COLO829 (cell line): ENCODE data around the gene PRR36.

Experiments used
- DNase-seq: peaks from one replicate; pipeline ENCODE4 v3.0.0; 2012; ENCODE audit warnings: low spot score

Gene PRR36

DNA sequence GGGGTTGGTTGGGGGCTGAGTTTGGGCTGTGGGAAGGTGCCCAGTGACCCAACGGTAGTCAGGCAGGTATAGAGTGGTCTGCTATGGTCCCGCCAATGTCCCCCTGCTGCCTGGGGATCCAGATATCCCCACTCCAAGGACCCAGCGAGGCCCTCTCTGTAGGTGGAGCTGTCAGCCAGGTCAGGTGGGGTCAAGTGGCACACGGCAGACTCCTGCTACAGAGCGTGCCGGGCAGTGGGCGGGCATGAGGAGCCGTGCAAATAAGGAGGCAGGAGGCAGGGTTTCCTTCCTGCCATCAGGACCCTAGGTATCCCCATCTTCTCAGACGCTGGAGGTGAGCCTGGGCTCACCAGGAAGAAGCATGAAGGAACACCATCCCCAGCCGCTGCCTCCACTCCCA lies 29.2 kb downstream of the PRR36 start:
- no peak for DNase-seq

DNA sequence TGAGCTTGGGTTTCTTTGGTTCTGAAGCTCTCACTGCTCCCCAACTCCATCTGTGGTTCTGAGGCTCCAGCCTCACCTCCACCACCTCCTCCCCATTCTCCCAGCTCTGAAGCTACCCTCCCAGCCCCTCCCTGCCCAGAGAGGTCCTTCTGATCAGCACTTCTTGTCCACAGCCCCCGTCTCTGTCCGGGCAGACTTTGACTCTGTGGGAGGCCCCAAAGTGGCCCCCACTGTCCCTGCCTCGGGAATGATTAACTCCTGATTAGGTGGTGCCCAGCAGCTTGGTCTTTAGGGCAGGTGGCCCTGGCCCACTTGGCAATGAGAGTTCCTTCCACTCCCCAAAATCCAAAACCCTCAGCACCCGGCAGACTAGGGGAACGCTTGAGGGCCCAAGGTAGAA lies 29.8 kb downstream of the PRR36 start:
- DNase-seq, result no peak

DNA sequence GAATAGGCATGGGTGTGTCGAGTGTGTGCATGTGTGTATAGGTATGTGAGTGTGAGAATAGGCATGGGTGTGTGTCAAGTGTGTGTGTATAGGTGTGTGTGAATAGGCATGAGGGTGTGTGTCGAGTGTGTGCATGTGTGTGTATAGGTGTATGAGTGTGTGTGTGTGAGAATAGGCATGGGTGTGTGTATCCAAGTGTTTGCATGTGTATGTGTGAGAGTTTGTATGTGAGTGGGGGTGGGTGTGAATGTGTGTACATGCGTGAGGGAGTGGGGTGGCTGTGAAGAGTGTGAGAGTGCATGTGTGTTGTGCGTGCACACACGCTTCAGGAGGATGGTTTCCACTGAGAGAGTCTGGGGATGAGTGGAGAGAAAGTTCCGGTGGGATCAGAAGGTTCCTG lies 30.7 kb downstream of the PRR36 start:
- no peak for DNase-seq

DNA sequence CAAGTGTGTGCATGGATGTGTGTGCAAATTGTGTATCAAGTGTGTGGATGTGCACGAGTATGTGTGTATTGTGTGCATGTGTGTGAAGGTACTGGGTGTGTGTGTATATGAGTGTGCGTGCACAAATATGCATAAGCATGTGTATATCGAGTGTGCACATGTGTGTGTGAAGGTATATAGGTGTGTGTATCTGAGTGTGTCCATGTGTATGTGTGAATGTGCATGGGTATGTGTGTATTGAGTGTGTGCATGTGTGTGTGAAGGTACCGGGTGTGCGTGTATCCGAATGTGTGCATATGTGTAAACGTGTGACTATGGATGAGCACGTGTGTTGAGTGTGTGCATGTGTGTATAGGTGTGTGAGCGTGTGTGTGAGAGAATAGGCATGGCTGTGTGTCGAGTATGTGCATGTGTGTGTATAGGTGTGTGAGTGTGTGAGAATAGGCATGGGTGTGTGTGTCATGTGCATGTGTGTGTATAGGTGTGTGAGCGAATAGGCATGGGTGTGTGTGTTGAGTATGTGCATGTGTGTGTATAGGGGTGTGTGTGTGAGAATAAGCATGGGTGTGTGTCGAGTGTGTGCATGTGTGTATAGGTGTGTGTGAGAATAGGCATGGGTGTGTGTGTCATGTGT lies 31.4 kb downstream of the PRR36 start:
- DNase-seq, result no peak

DNA sequence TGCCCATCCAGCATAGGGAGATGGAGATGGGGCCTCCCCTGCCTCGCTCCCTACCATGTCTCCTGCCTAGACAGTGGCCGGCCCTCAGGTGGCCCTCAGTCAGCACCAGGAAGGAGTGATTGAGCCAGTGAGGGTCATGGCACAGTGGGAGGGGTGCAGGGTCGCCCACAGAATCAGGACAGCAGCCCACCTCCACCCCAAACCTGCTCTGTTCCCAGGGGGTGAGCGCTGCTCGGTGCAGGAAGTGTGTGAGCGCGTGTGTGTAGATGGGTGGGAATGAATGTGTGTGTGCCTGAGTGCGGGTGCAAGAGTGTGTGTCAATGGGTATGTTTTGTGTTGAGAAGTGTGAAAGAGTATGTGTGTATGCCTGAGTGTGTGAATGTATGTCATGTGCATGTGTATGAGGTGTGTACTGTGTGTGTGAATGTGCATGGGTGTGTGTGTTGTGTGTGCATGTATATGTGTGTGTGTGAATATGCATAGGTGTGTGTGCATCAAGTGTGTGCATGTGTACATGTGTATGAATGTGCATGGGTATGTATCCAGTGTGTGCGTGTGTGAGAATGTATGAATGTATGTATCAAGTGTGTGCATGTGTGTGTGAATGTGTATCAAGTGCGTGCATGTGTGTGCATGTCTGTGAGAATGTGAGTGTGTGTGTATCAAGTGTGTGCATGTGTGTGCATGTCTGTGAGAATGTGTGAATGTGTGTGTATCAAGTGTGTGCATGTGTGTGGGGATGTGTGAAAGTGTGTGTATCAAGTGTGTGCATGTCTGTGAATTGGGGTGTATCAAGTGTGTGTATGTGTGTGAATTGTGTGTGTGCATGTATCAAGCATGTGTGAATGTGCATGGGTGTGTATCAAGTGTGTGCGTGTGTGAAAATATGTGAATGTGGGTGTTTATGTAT lies 32.2 kb downstream of the PRR36 start:
- DNase-seq, result no peak

DNA sequence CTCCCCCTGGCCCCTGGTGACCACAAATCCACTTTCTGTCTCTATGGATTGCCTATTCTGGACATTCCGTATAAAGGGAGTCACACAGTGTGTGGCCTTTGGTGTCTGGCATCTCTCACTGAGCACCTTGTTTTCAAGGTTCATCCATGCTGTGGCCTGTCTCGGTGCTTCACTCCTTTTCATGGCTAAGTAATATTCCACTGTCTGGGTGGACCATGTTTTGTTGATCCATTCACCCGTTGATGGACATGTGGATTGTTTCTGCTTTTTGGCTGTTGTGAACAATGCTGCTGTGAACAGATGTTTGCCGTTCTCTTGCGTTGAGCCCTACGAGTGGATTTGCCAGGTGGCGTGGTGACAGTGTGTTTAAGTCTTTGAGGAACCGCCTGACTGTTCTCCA lies 33.6 kb downstream of the PRR36 start:
- DNase-seq, result no peak

DNA sequence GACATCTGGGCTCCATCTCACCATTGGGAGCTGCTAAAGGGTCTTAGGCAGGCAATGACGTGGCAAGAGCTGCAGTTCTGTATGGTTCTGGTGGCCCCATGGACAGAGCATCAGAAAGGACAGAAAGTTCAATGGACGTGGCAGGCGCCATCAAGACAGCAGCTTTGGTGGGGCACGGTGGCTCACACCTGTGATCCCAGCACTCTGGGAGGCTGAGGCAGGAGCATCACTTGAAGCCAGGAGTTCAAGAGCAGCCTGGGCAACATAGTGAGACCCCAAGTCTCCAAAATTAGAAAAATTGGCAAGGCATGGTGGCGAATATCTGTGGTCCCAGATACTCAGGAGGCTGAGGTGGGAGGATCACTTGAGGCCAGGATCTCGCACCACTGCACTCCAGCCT lies 34.7 kb downstream of the PRR36 start:
- DNase-seq, result no peak

DNA sequence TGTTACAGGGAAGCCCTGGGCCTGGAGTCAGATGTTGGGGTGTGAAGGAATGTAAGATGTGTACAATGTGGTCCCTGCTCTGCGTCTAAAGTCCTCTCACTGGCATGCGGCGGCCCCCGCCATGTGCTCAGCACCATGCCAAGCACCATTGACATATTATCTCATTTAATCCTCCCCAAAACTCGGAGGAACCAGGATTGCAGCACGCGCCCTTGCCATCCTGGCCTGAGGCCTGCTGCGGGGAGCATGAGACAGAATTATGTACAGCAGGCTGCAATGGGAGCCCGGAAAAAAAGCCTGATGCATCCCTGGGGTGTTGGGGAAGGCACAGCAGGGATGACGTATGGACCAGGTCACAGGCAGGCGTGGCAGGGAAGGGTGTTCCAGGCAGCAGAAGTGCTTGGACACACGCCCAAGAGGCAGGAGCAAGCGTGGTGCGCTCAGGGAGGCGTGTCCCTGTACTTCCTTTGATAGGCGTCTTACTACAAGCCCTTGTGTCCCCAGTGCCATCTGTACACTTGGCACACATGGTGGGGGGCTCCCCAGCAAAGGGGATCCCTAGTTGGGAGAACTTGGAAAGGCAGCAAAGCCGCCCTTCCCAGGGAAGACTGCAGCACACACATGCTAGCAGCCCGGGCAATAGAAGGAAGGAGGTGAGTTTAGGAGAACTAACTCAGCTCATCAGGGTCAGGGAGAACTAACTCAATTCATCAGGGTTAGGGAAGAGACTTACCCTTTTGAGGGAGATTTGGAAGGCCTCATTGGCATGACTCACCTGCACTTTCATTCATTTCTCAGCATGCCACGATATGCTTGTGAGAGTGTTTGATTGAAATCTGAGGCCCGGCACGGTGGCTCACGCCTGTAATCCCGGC lies 40.7 kb downstream of the PRR36 start:
- DNase-seq, result no peak

DNA sequence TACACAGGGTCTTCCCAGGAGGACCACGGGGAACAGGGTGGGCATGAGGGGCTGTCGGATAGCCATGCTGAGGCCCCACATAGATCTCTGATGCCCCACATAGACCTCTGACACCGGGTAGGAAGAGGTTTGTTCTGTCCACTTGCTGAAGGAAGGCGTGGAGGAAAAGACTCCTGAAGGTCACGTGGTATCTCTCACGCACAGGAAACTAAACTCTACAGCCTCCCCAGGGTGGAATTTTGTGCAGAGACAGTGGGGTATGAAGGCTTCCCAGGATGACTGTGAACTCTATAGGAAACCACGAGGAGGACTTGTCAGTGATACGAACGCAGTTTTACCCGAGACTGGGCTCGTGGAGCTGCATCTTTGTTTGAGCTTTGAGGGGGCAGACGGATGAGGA lies 41.4 kb downstream of the PRR36 start:
- DNase-seq, result no peak

DNA sequence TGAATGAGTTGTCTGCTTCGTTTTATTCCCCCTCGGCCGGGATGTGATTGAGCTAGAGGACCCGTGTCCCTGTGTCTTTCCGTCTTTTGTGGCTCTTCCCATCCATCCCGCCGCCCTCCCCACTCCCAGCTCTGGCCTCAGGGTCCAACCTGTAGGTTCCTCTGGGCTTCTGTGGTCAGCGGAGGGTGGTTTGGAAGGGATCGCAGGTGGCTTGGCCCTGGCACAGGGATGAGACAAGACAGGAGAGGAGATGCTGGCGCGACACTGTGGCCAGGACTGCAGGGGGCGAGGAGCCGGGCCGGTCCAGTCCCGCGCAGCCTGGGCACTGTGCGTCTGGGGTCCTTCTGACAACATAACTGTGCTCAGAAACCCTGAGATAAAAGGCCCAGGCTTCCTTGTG lies 42.2 kb downstream of the PRR36 start:
- DNase-seq, result no peak

DNA sequence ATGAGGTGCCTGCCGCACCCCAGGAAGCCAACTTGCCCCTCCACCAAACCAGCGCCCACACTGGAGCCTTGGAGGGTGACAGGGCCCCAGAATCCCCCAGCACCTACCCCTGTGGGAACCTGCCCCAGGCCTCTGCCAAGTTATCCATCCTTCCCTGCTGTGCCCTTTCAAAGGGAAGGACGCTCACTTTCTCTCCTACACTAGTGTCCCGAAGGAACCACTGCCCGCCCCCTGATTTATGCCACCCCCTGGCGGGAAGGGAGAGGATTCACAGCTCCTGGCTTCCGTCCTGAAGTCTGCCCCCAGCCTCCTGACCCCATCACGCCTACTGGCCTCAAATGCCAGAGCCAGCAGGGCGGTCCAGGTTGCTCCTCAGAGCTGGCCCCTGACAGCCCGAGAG lies 42.7 kb downstream of the PRR36 start:
- peak; percentile 50 for DNase-seq

DNA sequence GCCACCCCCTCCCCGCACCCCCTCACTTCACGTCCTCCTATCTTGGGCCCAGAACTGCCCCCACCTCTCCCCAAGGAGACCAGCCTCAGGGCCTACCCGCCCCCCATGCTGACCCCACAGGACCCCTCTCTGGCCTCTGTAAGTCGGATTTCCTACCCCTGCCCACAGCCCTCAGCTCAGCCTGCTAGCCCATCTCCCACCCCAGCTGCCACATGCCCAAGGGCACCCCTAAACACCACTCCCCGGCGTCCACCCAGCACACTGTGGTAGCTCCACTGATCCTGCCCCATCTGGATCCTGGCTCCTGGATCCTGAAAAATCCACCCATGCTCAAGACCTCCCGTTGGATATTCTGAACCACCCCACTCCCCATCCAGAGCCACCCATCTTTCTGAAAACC lies 43.4 kb downstream of the PRR36 start:
- no peak for DNase-seq

DNA sequence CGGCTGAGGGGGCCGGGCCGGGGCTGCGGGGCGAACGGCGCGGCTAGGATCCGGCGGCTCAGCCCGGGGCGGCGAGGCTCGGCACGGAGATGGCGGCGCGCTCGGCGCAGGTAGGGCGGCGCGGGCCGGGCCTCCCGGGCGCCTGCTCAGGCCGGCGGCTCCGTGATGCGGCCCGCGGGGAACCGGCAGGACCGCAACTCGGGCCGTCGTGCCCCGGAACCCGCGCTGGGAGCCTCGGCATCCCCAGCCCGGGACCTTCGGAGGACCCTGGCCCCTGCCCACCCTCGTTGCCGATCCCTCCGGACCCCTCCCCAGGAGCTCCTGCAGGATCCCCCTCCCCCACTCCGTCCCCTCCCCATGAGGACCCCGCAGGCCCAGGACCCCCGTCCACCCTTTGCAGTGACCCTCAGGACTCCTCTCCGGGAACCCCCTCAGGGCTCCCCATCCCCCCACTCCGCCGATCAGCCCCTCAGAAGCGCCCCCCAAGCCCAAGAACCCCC lies 43.9 kb downstream of the PRR36 start:
- DNase-seq, result no peak

DNA sequence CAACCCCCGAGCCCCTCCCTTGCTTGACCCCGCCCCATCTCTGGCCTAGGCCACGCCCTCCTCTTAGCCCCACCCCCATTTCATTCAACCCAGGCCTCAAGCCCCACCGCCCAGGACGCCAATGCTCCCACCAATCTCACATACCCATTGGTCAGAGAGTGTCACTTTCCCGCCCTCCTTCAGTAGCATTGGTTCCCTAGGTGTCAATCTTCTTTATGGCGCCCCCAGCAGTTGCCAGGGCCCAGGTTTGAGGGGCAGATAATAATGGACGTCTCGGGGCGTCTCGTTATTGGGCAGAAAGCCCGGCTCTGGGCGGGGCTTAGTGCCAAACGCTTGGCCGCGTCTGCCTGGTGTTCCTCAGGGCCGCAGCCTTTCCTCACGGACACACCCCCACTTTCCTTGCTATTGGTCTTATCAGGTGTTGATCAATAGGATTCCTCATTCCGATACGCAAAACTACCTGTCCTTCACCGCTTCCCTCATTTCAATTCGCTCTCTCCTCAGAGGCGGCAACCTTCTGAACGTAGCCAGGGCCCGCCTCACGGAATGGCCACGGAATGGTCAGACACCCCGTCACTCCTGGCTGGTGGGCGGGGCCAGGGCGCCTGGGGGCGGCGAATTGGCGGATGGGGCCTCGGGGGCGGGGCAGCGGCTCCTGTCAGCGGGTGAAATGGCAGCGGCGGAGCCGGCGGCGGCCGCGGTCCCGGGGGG lies 44.5 kb downstream of the PRR36 start, which contains the start of gene EVI5L:
TSS of gene EVI5L (plus strand) at position 658 of the 711 bp plus-strand sequence. CDS start 16,325 bp downstream, outside the sequence.
- peak; percentile 100 for DNase-seq

DNA sequence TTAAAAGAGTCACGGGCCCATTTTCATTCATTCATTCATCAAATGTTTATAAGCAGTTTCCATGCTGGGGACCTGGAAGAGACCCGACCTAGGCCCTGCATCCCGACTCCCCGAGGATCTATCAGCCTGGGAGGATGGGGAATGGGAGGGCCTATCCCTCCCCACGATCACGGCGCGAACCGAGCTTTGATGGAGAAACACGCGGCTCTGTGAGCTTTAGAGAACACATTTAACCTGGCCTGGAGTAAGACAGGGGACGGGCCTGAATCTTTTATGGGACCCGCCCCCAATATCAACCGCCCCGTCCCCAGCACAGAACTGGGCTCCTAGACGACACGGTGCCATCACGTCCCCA lies 45.0 kb downstream of the PRR36 start:
- DNase-seq, result no peak

DNA sequence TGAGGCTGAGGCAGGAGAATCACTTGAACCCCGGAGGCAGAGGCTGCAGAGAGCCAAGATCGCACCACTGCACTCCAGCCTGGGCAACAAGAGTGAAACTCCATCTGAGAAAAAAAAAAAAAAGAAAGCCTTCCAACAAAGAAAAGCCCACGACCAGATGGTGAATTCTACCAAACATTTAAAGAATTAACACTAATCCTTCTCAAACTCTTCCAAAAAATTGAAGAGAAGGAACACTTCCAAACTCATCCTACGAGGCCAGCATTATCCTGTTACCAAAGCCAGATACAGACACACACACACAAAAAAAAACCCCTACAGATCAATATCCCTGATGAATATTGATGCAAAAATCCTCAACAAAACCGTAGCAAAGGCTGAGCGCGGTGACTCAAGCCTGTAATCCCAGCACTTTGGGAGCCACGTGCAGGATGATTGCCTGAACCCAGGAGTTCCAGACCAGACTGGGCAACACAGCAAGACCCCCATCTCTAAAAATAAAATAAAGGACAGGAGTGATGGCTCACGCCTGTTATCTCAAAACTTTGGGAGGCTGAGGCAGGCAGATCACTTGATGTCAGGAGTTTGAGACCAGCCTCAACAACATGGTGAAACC lies 50.4 kb downstream of the PRR36 start:
- DNase-seq, result no peak

DNA sequence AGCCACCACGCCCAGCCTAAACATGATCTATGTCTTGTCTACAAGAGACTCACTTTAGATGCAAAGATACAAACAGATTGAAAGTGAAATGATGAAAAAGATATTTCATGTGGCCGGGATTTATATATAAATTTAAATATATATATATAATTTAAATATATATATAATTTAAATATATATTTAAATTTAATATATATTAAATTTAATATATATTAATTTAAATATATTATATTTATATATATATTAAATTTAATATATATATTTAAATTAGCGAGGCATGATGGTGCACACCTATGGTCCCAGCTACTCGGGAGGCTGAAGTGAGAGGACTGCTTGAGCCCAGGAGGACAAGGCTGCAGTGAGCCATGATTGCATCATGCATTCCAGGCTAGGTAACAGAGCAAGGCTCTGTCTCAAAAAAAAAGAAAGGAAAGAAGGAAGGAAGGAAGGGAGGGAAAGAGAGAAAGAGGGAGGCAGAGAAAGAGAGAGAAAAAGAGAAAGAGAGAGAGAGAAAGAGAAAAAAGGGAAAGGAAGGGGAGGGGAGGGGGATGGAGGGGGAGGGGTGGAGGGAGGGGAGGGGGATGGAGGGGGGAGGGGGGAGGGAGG lies 51.2 kb downstream of the PRR36 start:
- DNase-seq, result no peak

DNA sequence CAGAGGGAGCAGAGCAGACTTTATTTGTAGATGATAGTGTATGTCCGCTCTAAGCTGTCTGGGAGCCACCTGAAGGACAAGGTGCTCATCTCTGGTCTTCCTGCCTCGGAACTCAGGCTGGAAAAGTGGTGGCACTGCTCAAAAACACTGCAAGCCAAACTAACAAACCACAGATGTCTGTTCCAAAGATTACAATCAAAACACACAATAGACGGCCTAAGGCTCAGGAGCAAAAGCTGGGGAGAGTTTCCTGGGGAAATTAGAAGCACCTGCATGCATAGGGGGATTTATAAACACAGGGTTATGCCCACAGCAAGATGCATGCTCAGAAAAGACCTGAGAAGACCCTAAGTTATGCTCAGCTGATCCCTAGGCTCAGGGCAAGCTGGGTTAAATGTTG lies 53.6 kb downstream of the PRR36 start:
- no peak for DNase-seq

DNA sequence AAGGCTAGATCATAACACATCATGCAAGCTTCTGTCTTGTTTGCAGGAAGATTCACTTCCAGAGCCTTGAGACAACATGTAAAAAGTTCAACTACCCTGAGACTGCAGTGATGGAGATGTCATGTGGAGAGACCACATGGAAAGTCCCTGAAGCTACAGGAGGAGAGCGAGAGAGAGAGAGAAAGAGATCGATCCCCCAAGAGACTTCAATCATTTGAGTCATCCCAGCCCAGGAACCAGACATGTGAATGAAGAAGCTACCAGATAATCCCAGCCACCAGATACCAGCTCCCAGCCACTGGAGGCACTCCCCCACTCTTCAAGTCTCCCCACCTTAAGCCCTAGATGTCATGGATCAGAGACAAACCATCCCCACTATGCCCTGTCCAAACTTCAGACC lies 54.9 kb downstream of the PRR36 start:
- DNase-seq, result no peak

DNA sequence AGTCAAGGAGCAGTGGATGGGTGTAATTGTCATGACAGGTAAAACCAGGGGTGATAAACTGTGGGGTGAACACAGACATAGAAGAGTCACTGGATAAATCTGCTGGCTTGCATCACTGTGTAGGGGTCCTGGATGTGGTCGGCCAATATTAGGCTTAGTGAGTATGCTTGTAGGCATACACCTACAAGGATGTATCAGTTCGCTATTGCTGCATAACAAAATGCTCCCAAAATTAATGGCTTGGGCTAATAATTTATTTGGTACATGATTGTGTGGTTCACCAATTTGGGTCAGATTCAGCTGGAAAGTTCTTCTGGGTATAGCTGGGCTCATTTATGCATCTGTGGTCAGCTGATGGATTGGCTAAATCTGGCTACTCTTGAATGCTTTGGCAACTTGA lies 55.4 kb downstream of the PRR36 start:
- no peak for DNase-seq
